Spinal cord (tissue), 10 donors: ENCODE results near the gene TESK2. TPM values are rescaled to one million over a fixed set of nuclear protein-coding genes. Genes with fewer than 3 reads are reported as not detected.

Source experiments
- DNase-seq, 6 donors: peaks; one replicate each; pipeline versions ENCODE4 v3.0.0 to v3.0.0-alpha.2; 2013 to 2015; ENCODE audit warnings: low spot score in 6 of 6, low read depth in 4 of 6
- H3K27ac ChIP-seq: one replicate; pipeline ENCODE4 v1.5.1; 2013; ENCODE audit warnings: low read depth, low read length, control low read depth
- H3K27me3 ChIP-seq: one replicate; pipeline ENCODE4 v1.6.1; 2013; ENCODE audit warnings: low read length; ENCODE audit not compliant: control insufficient read depth, insufficient read depth
- H3K36me3 ChIP-seq: one replicate; pipeline ENCODE4 v1.6.1; 2013; ENCODE audit warnings: low read length; ENCODE audit not compliant: control insufficient read depth, insufficient read depth
- H3K4me1 ChIP-seq: one replicate; pipeline ENCODE4 v1.6.1; 2013; ENCODE audit warnings: low read length; ENCODE audit not compliant: control insufficient read depth, insufficient read depth
- H3K4me3 ChIP-seq: one replicate; pipeline ENCODE4 v1.5.1; 2013; ENCODE audit warnings: low read depth, low read length, control low read depth
- H3K9me3 ChIP-seq: one replicate; pipeline ENCODE4 v1.6.1; 2013; ENCODE audit warnings: low read length; ENCODE audit not compliant: control insufficient read depth, insufficient read depth
- WGBS: methylation state at CpG from one replicate; pipeline ENCODE4 v1.1.5; 2013; ENCODE audit warnings: missing lambda C conversion rate; ENCODE audit not compliant: insufficient coverage; 5-methylcytosine and 5-hydroxymethylcytosine counted together
- polyA plus RNA-seq, 2 donors: library from polyadenylated mRNA; unstranded; fragments of 120-200 nt; gene quantifications; one replicate each; pipeline ENCODE4 v1.2.1, GENCODE V29; 2013; ENCODE audit not compliant: insufficient read length in 2 of 2
- total RNA-seq, 2 donors: library from RNA; depleted of rRNA in 1 of 2; stranded (reverse); fragments of 120-200 nt in 1 of 2; fragments of >200 nt in 1 of 2; gene quantifications; one replicate each; pipeline versions ENCODE4 v1.2.3 to v1.2.4, GENCODE V29; 2013 to 2014
- donor health status: healthy.

Gene TESK2
- total and polyA plus RNA-seq, 4 donors: 4.0 to 7.3 (median 5.1) TPM

GRCh38 chr1:45405636-45406035 is 85.3 kb downstream of the TESK2 start:
- WGBS: no CpG with 5 or more reads among the region's 2 CpGs
- Histone ChIP-seq H3K4me3 (no peak overlapping the region), H3K27me3 (no peaks in the 10 kb centered on the region), H3K36me3 (no peaks in the 10 kb centered on the region), H3K27ac (no peak overlapping the region), H3K9me3 (no peaks in the 10 kb centered on the region), H3K4me1 (no peaks in the 10 kb centered on the region)
- DNase-seq: no peak

- Histone ChIP-seq H3K27ac (no peak overlapping the region), H3K36me3 (no peaks in the 10 kb centered on the region), H3K4me3 (no peak overlapping the region), H3K4me1 (no peaks in the 10 kb centered on the region), H3K27me3 (no peaks in the 10 kb centered on the region), H3K9me3 (no peaks in the 10 kb centered on the region)
- WGBS: no CpG with 5 or more reads among the region's 1 CpG
- no peak for DNase-seq
Measured at GRCh38 chr1:45403718-45404117, 87.2 kb downstream of the TESK2 start.

- Histone ChIP-seq H3K27me3 (no peaks in the 10 kb centered on the region), H3K4me1 (no peaks in the 10 kb centered on the region), H3K36me3 (no peaks in the 10 kb centered on the region), H3K4me3 (no peak overlapping the region), H3K9me3 (no peaks in the 10 kb centered on the region), H3K27ac (no peak overlapping the region)
- no peak for DNase-seq
- 83% methylated on average over 2 of the region's 3 CpGs for WGBS
Measured at GRCh38 chr1:45403298-45403697, 87.7 kb downstream of the TESK2 start.

GRCh38 chr1:45401524-45401923 is 89.4 kb downstream of the TESK2 start:
- no peak for DNase-seq
- no peaks in the 10 kb centered on the region for H3K4me1 ChIP-seq
- no peaks in the 10 kb centered on the region for H3K27me3 ChIP-seq
- H3K36me3 ChIP-seq: no peaks in the 10 kb centered on the region
- H3K27ac ChIP-seq: no peak overlapping the region
- no peak overlapping the region for H3K4me3 ChIP-seq
- H3K9me3 ChIP-seq: no peaks in the 10 kb centered on the region
- no CpG with 5 or more reads among the region's 2 CpGs for WGBS

- 30% methylated on average over 2 of the region's 3 CpGs for WGBS
- no peak overlapping the region for H3K27ac ChIP-seq
Measured at GRCh38 chr1:45400049-45400448, 90.9 kb downstream of the TESK2 start.

GRCh38 chr1:45397285-45397684 is 93.7 kb downstream of the TESK2 start:
- no peaks in the 10 kb centered on the region for H3K4me1 ChIP-seq
- WGBS: 100% methylated on average over 1 of the region's 4 CpGs
- no peak for DNase-seq
- no peak overlapping the region for H3K27ac ChIP-seq
- no peaks in the 10 kb centered on the region for H3K9me3 ChIP-seq
- no peaks in the 10 kb centered on the region for H3K36me3 ChIP-seq
- H3K4me3 ChIP-seq: no peak overlapping the region
- H3K27me3 ChIP-seq: no peaks in the 10 kb centered on the region

More at GRCh38 chr1:45400049-45400448, 90.9 kb downstream of the TESK2 start:
- no peaks in the 10 kb centered on the region for H3K4me1 ChIP-seq
- H3K9me3 ChIP-seq: no peaks in the 10 kb centered on the region
- no peak for DNase-seq
- no peaks in the 10 kb centered on the region for H3K36me3 ChIP-seq
- no peaks in the 10 kb centered on the region for H3K27me3 ChIP-seq
- H3K4me3 ChIP-seq: no peak overlapping the region

- no peaks in the 10 kb centered on the region for H3K36me3 ChIP-seq
- no peaks in the 10 kb centered on the region for H3K27me3 ChIP-seq
- H3K4me3 ChIP-seq: no peak overlapping the region
- H3K9me3 ChIP-seq: no peaks in the 10 kb centered on the region
- H3K4me1 ChIP-seq: no peaks in the 10 kb centered on the region
- no CpG with 5 or more reads among the region's 1 CpG for WGBS
- DNase-seq: no peak
- H3K27ac ChIP-seq: no peak overlapping the region
Measured at GRCh38 chr1:45395582-45395981, 95.4 kb downstream of the TESK2 start.

- Histone ChIP-seq H3K9me3 (no peaks in the 10 kb centered on the region), H3K27ac (no peak overlapping the region), H3K36me3 (no peaks in the 10 kb centered on the region), H3K27me3 (no peaks in the 10 kb centered on the region), H3K4me3 (no peak overlapping the region), H3K4me1 (no peaks in the 10 kb centered on the region)
- WGBS: no CpG with 5 or more reads among the region's 2 CpGs
- DNase-seq: no peak
Measured at GRCh38 chr1:45395051-45395450, 95.9 kb downstream of the TESK2 start.

- Histone ChIP-seq H3K4me3 (no peak overlapping the region), H3K9me3 (no peaks in the 10 kb centered on the region), H3K36me3 (no peaks in the 10 kb centered on the region), H3K4me1 (no peaks in the 10 kb centered on the region), H3K27ac (no peak overlapping the region), H3K27me3 (no peaks in the 10 kb centered on the region)
- WGBS: 94% methylated on average over 2 of the region's 3 CpGs
- DNase-seq: no peak
Measured at GRCh38 chr1:45394342-45394741, 96.6 kb downstream of the TESK2 start.

GRCh38 chr1:45393718-45394302 is 97.2 kb downstream of the TESK2 start:
- WGBS: 100% methylated on average over 2 of the region's 6 CpGs
- Histone ChIP-seq H3K27me3 (no peaks in the 10 kb centered on the region), H3K27ac (no peak overlapping the region), H3K4me1 (no peaks in the 10 kb centered on the region), H3K36me3 (no peaks in the 10 kb centered on the region), H3K4me3 (no peak overlapping the region), H3K9me3 (no peaks in the 10 kb centered on the region)
- DNase-seq: no peak
